ENCODE measurements around the gene NAALADL2. TPM values are rescaled to one million over a fixed set of nuclear protein-coding genes. Genes with fewer than 3 reads are reported as not detected.

NAALADL2 gene
- total and polyA plus RNA-seq, 2 of the 8 experiments (the other 6 are each of a cell fraction or from before 2014, with no cell fraction given) = 0.12 to 0.22 TPM

GRCh38 chr3:175340338-175341015 is 481.3 kb downstream of the NAALADL2 start (continued):
- TF ChIP-seq CHD7 (IDR thresholded peaks at IDR 0.05; ENCODE audit: insufficient replicate concordance, low read length) = no peak
- TF ChIP-seq MAX (IDR thresholded peaks at IDR 0.05) = no peak
- TF ChIP-seq SIRT6 (IDR thresholded peaks at IDR 0.05; ENCODE audit: low read length) = no peak
- no peak for TF ChIP-seq PHF8 (conservative IDR thresholded peaks at IDR 0.05; ENCODE audit: low read depth, low read length)
- TF ChIP-seq JUND (IDR thresholded peaks at IDR 0.05; ENCODE audit: low read length) = no peak
- no peak for TF ChIP-seq KDM1A (IDR thresholded peaks at IDR 0.05; ENCODE audit: borderline replicate concordance, low read length)
- TF ChIP-seq CBX5 (IDR thresholded peaks at IDR 0.05; ENCODE audit: low read depth, low read length) = no peak
- no peak for TF ChIP-seq RAD21 (IDR thresholded peaks at IDR 0.05 in 1 of 2, conservative IDR thresholded peaks at IDR 0.05 in 1 of 2; ENCODE audit: low read depth in 2 of 2, low read length in 2 of 2)
- TF ChIP-seq CEBPB (IDR thresholded peaks at IDR 0.05; ENCODE audit: low read depth, low read length) = no peak
- no peak for TF ChIP-seq BRCA1 (IDR thresholded peaks at IDR 0.05; ENCODE audit: low read depth, low read length)
- TF ChIP-seq KDM4A (IDR thresholded peaks at IDR 0.05; ENCODE audit: low read depth, low read length, severe bottlenecking) = no peak
